Stimulated activated CD8-positive, alpha-beta memory T cell treated with anti-CD3 and anti-CD28 coated beads, Interleukin-12 subunit alpha, Interleukin-12 subunit beta, amount 100 ng/mL, for 24 hours (primary cell): ENCODE results near the gene CCDC188.

ENCODE experiments used
- DNase-seq: peaks from one replicate; pipeline ENCODE4 v3.0.0-alpha.2; 2020; ENCODE audit errors: extremely low read depth

Gene CCDC188

GRCh38 chr22:20148414-20148813, 2.4 kb downstream of the CCDC188 start:
- DNase-seq = no peak

DNA sequence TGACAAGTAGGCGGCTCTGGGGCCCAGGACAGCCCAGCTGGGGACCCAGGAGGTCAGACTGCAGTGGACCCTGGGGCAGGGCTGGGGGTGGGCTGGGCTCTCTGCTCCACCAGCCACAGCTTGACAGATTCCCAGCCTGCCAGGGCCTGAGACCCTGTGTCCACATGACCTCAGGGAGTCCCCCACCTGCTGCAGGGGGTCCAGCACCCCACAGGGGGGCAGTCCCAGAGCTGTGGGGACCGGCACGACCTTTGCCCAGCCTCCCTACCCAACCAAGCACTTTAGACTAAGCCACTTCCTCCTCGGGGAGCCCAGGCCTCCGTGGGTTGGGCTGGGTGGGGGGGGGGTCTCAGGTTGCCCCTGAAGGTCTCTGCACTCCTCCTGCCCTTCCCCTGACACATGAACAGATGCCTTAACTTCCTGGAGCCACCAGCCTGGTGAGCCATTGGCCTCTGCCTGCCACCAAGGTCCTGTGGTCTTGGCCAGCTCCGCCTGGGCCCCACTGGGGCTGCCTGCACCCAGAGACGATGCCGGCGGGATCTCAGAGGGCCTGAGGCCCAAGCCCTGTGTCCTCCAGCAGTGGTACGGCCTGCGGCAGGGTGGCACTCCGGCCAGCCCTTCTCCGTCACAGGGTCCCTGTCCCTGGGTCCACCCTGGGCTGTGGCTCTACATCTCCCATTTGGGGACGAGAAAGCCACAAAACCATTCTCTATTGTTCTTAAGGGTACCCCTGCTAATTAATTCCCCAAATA, 3.4 kb downstream of the CCDC188 start:
- no peak for DNase-seq

DNA sequence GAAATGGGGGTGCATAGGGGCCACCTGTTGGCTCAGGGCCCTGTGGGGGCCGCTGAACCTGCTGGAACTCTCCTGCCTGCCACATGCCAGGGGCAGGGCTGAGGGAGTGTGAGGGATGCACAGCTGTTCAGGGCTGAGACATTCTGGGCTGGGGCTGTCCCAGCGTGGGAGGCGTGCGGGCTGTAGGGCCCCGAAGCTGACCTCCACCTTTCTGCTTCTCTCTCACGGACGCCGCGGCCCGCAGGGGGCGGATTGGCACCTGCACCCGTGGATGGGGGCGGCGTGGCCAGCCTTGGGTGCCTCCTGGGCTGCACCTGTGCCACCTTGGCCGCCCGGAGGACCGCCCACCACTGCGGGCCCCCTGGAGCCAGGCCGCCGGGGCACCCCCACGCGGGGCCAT, 4.1 kb downstream of the CCDC188 start:
- no peak for DNase-seq

DNA sequence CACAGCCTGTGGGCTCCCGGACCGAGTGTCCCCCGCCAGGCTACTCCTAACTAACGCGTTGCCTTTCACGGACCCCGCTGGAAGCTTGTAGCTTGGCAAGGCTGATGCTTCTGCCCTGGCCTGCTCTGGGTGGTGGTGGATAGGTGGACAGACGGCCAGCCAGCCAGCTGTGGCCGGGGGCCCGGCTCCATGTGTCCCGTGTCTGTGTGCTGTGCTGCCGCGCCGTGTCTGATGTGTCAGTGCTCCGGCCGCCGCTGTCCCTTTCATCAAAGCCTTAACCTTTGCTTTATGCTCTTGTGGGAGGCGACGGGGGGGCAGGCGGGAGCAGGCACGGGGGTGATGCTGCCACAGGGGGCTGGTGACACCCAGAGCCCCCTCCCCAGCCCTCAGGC, 5.0 kb downstream of the CCDC188 start:
- DNase-seq = no peak

DNA sequence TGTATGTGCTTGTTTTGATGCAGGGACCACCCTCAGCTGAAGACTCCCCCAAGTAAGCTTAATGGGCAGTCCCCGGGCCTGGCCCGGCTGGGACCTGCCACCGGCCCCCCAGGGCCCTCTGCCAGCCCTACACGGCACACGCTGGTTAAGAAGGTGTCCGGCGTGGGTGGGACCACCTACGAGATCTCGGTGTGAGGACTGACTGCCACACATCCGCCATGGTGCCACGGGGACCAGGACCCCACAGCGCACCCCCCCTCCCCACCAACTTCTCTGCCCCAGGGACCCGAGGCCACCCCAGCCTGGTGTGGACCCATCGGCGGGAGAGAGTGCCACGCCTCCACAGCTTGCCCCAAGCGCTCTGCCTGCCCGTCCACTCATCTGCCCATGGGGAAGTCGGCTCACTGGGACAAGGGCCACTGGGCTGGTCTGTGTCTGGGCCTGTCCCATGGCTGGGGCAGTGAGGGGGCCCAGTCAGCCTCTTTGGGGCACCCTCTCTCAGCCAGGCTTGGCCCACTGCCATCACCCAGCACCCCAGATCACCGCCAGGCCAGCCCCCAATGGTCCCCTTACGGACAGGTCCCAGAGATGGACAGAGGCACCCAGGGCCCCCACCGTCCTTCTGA, 5.5 kb downstream of the CCDC188 start:
- no peak for DNase-seq

- DNase-seq = no peak
These were observed 6.8 kb downstream of the CCDC188 start for GRCh38 chr22:20143883-20144665.

DNA sequence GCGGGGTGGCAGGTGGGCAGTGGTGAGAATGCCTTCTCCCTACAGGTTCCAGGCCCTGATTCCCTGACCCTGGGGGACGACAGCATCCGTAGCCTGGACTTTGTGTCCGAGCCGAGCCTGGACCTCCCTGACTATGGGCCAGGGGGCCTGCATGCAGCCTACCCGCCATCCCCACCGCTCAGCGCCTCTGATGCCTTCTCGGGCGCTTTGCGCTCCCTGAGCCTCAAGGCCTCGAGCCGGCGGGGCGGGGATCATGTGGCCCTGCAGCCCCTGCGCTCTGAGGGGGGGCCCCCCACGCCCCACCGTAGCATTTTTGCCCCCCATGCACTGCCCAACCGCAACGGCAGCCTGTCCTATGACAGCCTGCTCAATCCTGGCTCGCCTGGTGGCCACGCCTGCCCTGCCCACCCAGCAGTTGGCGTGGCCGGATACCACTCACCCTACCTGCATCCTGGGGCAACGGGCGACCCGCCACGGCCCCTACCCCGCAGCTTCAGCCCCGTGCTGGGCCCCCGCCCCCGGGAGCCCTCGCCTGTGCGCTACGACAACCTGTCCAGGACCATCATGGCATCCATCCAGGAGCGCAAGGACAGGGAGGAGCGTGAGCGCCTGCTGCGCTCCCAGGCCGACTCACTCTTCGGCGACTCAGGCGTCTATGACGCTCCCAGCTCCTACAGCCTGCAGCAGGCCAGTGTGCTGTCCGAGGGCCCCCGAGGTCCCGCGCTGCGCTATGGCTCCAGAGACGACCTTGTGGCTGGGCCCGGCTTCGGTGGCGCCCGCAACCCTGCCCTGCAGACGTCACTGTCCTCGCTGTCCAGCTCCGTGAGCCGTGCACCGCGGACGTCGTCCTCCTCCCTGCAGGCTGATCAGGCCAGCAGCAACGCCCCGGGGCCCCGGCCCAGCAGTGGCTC, 7.9 kb downstream of the CCDC188 start:
- no peak for DNase-seq

- no peak for DNase-seq
These were observed 9.4 kb downstream of the CCDC188 start for GRCh38 chr22:20141186-20142077.

- DNase-seq = no peak
These were observed 10.3 kb downstream of the CCDC188 start for GRCh38 chr22:20140521-20140964.

DNA sequence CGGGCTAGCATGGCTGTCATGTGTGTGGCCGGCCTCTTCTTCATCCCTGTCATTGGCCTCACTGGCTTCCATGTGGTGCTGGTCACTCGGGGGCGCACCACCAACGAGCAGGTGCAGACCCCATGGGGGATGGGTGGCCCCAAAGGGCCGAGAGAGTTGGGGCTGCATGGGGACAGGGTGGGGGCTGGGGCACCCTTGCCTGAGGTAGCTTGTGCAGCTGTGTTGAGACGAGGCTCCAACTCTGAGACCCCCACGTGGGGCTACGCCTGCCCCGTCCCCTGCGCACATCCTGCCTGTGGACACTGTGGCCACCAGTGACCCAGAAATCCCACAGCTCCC, 10.8 kb downstream of the CCDC188 start:
- DNase-seq = no peak

DNA sequence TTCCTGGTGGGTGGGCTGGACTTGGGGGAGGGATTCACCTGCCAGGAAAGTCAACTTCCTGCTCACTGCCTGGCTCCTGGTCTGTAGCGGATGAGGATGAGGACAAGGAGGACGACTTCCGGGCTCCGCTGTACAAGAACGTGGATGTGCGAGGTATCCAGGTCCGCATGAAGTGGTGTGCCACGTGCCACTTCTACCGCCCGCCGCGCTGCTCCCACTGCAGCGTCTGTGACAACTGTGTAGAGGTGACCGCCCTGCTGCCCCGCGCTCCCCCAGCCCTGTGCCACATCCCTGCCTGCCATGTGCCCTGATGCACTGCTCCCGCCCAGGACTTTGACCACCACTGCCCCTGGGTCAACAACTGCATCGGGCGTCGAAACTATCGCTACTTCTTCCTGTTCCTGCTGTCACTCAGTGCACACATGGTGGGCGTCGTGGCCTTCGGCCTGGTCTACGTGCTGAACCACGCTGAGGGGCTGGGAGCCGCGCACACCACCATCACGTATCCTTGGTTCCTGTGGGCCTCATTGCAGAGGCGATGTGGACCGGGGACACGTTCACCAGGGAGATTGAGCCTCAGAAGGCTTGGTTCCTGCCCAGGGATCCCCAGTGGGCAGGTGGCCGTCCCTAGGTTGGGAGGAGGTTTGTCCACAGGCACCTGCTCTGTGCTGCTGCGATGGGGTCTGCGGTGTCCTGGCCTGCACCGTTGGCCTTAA, 11.3 kb downstream of the CCDC188 start:
- no peak for DNase-seq

- no peak for DNase-seq
These were observed 12.0 kb downstream of the CCDC188 start for GRCh38 chr22:20138868-20139267.

GRCh38 chr22:20138417-20138738, 12.5 kb downstream of the CCDC188 start:
- DNase-seq = no peak

GRCh38 chr22:20137671-20138416, 13.0 kb downstream of the CCDC188 start:
- DNase-seq = no peak

- no peak for DNase-seq
These were observed 13.7 kb downstream of the CCDC188 start for GRCh38 chr22:20137113-20137512.

- no peak for DNase-seq
These were observed 14.3 kb downstream of the CCDC188 start for GRCh38 chr22:20136603-20136873.

- no peak for DNase-seq
These were observed 14.9 kb downstream of the CCDC188 start for GRCh38 chr22:20135806-20136602.

DNA sequence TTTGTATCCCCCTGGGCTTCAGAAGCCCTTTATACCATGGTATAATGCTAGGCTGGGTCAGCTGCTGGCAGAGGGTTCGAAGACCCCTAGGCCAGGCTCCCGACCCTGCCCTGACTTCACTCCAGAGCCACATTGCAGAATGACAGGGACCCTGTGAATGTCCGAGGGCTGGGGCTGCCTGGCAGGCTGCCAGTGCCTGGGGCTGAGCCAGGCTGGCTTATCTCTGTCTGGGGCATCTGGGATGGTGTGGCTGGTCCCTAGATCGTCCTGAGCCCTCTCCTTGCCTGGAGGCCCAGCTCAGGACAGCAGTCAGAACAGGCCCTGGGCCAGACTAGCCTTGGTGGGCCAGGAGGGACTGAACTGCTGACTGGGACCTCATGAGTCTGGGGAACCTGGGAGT, 15.6 kb downstream of the CCDC188 start:
- no peak for DNase-seq

- DNase-seq = no peak
These were observed 16.8 kb downstream of the CCDC188 start for GRCh38 chr22:20133930-20134549.
